Measurements from ENCODE around the gene MYOZ3.

DNA sequence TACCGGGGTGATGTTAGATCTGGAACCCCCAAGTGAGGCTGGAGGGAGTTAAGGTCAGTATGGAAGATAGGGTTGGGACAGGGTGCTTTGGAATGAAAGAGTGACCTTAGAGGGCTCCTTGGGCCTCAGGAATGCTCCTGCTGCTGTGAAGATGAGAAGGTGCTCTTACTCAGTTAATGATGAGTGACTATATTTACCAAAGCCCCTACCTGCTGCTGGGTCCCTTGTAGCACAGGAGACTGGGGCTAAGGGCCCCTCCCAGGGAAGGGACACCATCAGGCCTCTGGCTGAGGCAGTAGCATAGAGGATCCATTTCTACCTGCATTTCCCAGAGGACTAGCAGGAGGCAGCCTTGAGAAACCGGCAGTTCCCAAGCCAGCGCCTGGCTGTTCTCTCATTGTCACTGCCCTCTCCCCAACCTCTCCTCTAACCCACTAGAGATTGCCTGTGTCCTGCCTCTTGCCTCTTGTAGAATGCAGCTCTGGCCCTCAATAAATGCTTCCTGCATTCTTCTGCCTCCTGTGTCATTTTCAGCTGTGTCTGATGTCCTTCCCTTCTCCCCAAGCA lies 2.3 kb upstream of the MYOZ3 start:
- TF ChIP-seq EZH2 (IDR thresholded peaks at IDR 0.05; ENCODE audit: insufficient read depth, poor library complexity, severe bottlenecking) (no peak), EZH2phosphoT487 (IDR thresholded peaks at IDR 0.05; ENCODE audit: insufficient read depth, low read depth) (no peak)
